ENCODE data around the gene EXOC3L4.

The EXOC3L4 gene

DNA sequence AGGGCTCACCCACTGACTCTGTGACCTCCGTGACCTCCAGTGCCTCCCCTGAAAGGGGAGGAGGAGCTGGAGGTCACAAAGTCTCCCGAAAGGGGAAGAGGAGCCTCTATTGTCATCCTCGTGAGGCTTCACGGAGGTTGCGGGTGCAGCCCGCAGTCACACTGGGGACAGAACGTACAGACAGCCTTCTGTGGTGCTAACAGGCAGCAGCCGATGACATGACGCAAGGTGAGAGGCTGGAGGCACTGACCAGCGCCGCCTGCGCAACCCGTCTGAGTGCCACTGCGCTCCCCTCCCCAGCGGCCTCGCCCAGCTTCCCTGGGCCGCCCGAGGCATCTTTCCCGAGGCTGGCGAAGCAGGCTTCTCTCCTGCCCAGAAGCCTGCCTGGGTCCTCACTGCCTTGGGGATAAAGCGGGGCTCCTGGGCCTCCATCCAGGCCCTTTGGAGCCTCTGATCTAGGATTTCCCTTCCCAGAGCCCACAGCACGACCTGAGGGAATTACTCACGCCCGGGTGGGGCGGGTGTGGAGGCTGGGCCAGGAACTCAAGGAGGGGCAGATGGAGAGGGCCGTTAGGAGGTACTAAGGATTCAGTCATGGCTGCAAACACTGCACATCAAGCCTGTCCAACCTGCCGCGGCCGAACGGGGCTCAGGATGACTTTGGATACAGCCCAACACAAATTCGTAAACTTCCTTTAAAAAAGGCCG lies 22.8 kb upstream of the EXOC3L4 start:
- DNase-seq = no peak

DNA sequence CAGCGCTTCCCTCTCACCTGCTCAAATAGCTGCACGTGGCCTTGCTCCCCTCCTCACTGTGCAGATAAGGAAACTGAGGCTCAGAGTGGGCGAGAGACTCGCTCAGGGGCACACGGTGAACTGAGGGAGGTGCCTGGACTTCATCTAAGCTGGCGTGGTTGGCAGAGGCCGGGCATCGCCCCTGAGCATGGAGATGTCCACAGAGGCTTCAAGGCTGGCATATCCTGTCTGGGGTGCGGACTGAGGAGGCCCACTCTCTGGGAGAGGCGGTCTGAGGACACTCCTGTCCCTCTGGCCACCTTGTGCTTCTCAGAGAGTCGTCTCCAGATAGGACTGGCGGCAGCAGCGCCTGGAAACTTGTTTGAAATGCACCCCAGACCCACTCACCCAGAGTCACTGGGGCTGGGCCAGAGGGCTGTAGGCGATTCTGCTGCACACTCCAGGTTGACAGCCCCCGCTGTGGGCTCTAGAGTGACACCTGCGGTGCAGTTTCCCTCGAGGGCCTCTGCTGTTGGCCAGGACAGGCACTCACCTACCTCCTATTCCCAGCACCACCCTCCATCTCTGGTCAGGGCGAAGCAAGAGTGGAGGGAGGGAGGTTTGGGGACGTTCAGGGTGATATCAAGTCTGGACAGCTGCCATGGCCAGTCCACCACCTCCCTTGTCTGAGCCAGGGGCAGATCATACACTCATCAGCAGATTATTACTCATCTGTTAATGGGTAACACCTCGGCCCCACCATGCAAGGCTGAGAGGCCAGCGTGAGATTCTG lies 21.7 kb upstream of the EXOC3L4 start:
- DNase-seq = no peak

DNA sequence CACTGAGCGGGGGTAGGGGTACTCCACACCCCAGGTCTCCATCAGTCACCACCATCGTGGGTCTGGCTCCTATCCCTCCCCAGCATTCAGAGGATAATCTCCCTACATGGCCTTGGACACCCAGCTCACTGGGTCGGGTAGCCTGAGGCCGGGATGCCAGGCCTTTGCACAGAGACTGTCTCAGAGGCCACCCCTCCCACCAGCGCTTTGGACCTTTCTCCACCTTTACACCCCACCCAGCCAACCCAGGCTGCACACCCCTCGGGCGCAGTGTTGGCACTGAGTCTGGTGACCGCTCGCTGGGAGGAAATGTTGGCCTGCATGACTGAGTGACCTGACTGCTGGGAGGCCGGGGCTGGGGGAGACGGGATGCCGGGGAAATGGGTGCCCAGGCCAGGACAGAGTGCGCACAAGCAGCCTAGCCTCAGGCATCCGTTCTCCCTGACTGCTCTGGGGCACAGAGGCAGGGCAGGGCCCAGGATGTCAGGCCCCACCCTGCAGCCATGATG lies 21.1 kb upstream of the EXOC3L4 start:
- DNase-seq = no peak

DNA sequence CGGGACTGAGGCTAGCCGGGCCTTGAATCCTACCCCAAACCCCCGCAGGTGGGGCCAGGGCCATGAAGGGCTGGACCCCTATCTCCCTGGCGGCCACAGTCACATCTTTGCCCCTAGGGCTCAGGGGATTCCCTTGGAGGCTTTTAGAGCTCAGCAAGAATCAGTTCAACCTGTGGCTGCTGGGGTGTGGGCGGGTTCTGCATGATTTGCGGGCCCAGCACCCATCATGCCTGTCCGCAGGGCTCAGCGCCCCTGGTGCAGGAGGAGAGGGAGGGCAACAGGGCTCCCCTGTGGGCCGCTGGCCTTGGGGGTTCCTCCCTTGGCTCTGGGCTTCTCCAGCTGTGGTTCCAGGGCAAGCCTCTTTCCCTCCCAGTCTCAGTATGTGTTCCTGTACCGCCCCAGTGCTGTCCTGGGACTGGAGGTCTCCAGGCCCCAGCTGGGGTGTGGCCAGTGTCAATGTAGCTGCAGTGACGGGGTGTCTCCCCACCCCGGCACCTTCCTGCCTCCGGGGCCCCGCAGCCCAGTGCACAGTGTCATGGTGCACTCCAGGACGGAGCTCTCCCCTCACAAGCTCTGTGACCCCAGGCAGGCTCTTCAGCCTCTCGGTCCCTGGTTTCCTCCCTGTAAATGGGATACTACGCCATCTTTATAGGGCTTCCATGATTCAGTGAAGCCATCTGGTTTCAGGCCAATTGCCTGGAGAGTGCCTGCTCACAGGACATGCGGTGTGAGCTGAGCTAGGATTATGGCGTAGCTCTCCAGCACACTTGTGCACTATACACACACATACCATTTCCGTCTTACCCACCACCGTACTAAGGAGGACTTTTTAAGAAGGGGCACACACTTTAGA lies 20.4 kb upstream of the EXOC3L4 start:
- no peak for DNase-seq

DNA sequence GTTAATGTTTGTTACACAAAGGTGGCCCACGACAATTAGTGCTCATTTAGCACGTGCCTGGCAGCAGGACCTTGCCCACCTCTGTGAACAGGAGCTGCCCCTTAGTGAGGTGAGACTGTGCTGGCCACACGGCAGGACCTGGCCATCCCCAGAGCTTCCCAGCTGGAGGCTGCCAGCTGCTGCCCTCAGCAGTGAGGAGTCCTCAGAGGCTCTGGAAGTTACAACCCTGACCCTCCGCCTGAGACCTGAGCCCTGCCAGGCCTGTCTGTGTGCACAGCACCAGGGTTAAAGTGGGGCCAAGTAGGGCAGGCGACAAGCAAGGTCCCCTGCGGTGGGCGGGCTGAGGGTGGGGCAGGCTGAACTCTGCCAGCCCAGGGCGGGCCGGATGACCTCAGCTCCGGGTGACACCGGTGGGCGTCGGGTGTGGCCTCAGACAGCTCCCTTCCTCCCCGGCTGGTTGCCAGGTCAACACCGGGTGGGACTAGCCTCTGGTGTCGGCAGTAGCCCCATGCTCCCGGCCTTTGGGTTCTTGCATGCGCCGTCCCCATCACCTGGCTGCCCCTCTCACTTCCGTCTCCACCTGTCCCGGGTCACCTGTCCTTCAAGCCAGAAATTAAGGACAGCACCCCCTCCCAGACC lies 19.7 kb upstream of the EXOC3L4 start:
- DNase-seq = no peak

DNA sequence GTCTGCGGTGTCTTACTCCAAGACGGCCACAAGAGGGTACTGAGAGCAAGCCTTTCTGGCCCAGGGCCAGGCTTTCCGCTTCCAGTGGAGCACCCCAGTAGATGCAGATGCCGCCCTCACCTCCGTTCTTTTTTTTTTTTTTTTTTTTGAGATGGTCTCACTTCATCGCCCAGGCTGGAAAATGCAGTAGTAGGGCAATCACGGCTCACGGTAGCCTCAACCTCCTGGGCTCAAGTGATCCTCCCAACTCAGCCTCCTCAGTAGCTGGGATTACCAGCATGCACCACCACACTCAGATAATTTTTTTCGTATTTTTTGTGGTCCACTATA lies 16.1 kb upstream of the EXOC3L4 start:
- peak; percentile 38 for DNase-seq

DNA sequence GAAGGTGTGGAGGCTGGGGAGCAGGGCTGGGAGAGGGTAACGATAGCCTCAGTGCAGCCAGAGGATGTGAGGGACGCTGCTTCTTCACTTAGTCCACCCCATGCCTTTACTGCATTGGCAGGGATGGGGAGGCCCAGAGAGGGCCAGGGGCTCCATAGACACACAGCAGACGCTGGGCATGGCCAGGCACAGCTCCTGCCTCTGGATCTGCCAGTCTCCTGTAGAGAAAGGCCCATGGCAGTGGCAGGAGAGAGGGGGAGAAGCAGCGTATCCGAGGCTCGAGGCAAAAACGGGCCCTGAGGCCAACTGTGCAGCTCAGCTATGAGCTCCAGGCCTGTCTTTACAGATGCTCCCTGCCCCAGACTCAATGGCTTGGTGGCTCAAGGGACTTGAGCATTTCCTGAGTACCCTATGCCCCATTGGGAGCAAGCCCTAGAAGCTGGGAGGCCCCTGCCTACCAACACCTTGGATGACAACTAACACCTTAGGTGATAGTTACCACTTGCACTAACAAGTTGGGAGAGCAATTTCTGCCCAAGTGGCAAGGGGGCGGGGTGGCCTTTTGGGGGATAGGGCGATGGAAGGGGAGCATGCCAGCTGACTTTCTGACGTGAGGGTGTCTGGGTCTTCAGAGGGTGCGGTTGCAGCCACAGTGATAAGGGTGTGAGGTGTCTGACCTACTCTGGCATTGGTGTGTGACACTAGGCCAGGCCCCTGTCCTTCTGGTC lies 15.5 kb upstream of the EXOC3L4 start:
- DNase-seq = no peak

DNA sequence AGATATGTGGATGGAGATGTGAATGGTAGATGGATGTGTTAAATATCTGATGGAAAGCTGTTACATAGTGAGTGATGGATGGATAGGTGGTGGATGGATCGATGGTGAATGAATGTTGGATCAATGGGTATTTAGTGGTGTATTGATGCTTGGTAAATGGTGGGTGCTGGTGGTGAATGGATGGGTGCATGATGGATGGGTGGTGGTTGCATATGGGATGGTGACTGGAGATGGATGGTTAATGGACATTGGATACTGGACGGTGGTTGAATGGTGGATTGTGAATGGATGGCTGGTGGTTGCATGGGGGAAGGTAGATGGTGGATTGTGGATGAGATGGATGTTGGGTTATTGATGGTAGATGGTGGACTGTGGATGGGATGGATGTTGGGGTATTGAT lies 12.6 kb upstream of the EXOC3L4 start:
- no peak for DNase-seq

DNA sequence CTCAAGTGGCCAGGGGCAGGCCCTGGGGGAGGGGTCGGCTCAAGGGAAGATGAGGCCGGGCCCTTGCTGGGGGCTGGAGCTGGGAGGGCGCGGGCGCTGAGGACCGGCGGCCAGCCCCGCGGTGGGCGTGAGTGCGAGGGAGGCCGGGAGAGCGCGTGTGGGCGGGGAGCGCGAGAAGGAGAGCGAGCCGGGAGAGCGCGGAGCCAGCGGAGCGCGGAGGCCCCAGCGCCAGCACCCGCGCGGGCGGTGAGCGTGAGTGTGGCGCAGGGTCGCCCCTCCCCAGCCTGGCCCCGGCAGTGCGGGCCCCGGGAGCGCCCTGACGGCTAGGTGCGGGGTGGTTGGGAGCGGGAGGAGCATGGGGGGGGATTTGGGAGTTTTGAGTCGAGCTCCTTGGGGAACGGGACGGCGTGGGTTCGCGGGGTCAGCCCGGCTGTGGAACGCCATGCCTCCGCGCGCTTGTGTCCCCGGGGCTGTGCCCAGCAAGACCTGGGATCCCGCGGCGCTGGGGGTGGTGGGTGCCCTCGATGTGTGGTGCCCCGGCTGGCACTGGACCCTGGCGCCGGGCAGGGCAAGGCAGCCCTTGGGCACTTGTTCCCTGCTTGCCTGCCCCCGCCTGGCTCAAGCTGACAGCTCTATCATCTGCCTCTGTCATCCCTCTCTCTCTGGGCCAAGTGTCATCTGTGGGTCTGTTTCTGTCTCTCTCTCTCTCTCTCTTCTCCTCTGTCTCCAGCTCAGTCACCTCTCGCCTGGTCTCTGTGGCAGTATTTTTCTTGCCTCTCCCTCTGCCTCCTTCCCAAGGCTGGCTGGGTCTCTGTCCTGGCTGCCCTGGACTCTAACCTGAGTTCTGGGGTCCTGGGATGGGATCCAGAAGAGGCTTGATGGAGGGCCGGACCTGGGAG lies 10.3 kb upstream of the EXOC3L4 start, which contains the start of gene LBHD2:
TSS of gene LBHD2 (plus strand) at position 190 of the 899 bp plus-strand sequence. CDS start 1,803 bp downstream, outside the sequence.
- no peak for DNase-seq

DNA sequence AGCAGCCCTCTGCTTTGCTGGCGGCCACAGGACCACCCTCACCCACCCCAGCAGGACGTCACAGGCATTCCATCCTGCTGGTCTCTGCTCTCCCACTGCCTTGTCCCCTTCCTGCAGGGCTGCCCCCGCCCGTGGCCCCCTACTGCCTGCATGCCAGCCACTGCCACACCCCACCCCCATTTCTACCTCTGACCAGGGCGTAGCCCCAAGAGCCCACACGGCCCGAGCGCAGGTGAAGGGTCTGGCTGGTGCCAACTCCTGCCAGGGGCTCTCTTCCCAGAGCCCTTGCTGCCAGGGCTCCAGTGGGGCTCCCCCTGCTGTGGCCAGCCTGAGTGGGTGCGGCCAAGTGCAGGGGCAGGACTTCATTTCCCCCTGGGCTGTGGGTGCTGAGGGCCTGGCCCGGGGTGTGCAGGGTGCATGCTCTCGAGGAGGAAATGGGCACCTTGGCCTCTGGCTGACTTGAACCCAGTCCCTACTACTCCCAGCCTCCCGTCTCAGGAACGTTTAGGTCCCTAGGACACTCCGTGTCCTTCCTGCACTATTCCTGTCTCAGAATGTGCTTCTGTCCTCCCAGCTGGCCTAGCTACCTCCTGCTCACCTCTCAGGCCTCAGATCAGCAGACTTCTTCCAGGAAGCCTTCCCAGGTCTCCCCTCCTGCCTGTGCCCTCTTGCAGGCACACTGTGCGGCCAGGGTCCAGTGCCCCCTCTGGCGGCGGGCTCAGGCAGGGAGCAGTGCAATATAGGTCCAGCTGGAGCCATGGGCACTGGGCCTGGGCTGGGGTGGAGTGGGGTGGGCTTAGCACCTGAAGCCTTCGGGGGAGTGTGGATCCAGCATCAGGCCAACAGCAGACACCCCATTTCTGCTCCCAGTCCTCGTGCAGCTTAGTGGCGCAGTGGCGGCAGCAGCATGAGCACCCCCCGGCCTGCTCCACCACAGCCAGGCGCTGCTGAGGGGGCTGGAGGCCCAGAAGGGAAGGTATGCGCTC lies 9.1 kb upstream of the EXOC3L4 start:
- DNase-seq = no peak

DNA sequence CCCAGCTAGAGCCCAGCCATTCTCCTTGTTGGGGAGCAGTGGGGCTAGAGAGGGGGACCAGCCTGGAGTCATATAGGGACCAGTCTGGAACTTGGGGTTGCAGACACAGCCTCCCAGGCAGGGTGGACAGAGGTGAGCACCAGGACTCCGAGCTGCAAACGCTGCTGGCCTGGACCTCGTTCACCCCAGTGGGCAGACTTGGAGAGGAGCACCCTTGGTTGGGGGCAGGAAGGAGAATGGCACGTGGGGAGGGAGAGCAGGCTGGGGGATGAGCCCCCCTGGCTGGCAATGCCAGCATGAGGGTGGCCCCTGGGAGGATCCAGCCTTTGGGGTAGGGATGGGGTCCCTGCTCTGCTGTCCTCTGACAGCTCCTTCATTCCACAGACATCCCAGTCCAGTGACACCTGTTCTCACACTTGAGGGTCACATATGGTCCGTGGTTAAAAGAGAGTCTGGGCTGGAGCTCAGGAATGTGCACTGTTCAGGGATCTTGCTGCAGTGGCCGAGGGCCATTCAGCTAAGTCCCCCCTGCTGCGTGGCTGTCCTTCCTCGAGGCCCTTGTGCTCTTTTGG lies 7.7 kb upstream of the EXOC3L4 start:
- DNase-seq = no peak

DNA sequence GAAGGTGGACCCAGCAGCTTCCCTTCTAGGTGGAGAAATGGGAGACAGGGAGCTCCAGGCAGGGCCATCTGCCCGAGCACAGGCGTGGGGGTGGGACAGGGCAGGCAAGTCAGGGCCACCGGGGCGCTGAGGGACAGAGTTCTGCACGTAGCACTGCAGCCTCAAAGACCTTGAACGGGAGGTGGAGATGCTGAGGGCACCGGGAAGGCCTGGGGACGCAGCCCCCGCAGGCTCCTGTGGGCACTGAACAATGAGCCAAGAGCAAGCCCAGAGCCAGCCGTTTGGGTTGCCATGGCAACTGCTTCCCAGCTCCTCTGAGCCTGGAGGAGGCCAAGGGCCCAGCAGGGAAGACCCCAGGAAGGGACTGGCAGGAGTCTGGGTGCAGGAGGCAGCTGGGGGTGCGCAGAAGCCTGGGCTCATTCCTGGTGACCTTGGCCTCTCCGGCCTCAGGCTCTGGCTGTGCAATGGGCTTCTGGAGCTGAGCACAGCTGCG lies 7.1 kb upstream of the EXOC3L4 start:
- DNase-seq = no peak

DNA sequence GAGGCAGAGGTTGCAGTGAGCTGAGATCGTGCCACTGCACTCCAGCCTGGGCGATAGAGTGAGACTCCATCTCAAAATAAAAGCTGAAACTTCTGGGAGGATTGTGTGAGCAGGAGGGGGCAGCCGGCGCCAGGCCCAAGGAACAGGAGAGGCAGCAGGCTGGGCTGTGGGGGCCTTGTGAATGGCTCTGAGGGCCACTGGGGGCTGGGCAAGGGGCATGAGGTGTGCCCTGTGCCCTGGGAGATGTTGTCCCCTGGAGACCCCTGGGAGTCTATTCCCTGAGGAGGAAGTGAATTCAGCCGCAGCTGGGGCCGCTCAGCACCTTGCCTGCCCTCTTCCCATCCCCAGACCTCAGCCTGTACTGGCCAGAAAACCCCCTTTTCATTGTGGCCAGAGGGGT lies 5.6 kb upstream of the EXOC3L4 start:
- DNase-seq = no peak

DNA sequence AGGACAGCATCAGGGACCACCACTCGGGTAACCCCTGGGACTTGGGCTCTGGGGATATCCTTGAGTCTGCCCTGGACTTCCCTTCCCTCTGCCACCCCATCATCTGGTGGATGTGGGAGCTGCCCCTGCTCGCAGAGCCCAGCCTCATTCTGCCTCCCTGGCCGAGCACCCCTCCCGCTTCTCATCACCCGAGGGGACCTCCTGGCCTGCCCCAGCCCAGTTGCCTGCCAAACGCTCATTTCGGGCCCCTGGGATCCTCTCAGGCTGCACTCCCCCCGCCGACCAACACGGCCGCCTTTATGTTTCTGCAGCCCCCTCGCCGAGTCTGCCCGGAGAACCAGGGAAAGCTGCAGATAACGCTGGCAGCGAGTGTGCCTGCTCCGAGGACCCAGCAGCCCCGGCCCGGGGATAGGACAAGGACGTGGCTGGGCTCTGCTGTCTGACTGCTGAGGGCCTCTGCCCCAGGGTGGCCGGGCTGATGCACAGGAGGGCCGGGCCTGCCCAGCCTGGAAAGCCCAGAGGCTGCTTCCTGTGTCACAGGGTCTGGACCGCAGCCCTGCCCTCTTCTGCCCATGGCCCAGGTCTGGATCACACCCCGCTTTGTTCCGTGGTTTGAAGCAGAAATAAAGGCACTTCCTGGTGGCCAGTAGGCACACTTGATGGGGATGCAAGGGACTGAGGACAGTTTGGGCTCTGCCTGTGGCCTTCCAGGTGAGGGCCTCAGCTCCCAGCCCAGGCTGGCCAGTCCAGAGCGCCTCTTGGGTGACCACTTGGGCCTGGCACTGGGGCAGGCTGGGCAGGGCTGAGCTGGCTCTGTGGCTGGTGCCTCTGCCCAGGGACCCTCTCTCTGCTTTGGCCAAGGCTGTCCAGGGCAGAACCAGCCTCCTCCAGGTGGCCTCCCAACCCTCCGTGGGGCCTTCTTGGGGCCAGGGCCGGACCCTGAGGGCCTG lies 4.9 kb upstream of the EXOC3L4 start:
- DNase-seq = no peak

DNA sequence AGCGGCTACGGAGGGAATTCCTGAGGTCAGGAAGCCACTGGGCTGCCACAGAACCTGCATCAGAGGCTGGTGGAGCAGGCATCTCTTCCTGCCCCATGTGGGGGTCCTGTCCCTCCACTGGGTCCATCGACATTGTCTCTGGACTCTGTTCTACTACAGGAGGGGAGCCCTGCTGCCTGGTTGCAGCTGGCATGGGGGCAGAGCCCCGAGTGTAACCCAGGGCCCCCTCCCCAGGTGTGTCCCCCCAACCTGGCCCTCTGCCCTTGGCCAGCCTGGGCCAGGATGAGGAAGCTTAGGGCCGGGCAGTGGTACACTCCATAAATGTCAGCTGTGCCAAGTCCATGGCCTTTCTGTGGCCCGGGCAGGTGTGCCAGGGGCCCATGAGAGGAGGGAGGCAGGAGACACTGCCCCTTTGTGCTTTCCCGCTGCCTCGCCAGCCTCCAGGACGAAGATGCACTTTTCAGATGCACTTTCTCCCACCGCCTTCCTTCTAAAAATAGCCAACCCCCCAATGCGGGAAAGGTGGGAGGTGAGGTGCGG lies 4.0 kb upstream of the EXOC3L4 start:
- no peak for DNase-seq

DNA sequence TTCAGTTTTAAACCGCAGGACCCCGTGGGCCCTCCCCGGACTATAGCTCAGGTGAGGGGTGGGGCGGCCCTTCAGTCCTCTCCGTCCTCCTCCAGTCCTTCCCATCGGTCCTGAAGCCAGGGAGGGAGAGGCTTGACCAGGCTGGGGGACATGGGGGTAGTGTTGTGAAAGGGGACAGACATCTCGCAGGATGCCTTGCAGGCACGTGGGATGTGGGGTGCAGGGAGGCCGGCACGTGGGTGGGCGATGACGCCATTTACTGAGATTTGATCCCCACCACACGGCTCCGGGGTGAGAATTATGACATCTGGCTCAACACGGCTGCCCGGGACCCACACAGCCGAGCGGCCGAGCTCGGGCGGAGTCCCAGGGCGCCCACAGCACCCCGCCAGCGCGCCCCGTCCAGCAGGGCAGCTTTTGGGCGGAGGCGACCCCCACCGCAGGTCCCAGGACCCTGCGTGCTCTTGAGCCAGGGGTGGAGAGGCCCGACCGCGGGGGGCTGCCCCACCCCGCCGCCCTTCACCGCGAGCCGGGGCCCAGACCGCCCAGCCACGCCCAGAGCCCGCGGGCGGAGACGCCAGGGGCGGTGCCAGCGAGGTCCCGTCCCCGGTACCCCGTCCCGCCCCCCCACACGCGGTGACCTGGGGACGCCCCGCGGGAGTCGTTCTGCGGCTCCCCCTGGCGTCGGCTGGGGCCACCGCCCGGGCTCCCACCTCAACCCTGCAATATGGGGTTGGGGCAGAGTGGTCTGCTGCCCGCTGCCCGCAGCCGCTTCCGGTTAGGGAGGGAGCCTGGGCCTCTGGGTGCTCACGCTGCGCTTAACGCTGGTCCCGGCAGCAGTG lies 3.3 kb upstream of the EXOC3L4 start:
- DNase-seq = no peak

DNA sequence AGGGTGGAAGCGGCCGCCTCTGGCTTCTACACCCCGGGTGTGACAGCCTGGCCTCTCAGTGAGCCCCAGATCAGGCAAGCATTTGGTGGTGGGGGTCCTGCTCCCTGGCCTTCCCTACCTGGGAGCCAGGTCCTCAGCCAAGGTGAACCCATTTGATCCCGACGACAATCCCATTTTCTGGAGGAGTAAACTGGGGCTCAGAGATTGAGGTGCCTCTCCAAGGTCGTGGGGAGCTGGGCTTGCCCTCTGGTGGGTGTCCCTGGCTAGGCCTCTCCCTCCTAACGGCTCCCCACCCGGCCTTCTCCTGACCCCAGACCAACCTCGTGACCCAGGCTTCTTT lies 2.7 kb upstream of the EXOC3L4 start:
- DNase-seq = no peak

All from NCI-H446 treated with DMSO at 0.1 percent for 48 hours (cell line).